Kidney (tissue), 14 donors: ENCODE measurements around the gene DBN1. TPM values are rescaled to one million over a fixed set of nuclear protein-coding genes. Genes with fewer than 3 reads are reported as not detected.

Experiments
- DNase-seq, 5 donors: peaks; one replicate each; pipeline ENCODE4 v3.0.0-alpha.2; 2013 to 2020
- FAIRE-seq: peaks from 2 replicates; lab custom pipeline; 2012; peaks lifted over from hg19 to GRCh38; lab: Jason Lieb, UNC
- H3K27ac ChIP-seq, 2 donors: one replicate each; pipeline ENCODE4 v1.7.0; 2013; ENCODE audit warnings: low read depth in 2 of 2, low read length in 2 of 2, inconsistent platforms in 1 of 2
- H3K27me3 ChIP-seq: one replicate; pipeline ENCODE4 v1.7.1; 2013; ENCODE audit warnings: low read length, inconsistent platforms; ENCODE audit not compliant: control insufficient read depth, insufficient read depth
- H3K36me3 ChIP-seq, 3 donors: one replicate each; pipeline versions ENCODE4 v1.7.0 to v1.7.1; 2013; ENCODE audit warnings: low read length in 3 of 3, control low read depth in 1 of 3, inconsistent platforms in 1 of 3; ENCODE audit not compliant: insufficient read depth in 3 of 3, control insufficient read depth in 2 of 3
- H3K4me1 ChIP-seq, 3 donors: one replicate each; pipeline versions ENCODE4 v1.7.0 to v1.7.1; 2013; ENCODE audit warnings: low read length in 3 of 3, inconsistent platforms in 1 of 3, low read depth in 1 of 3; ENCODE audit not compliant: control insufficient read depth in 2 of 3, insufficient read depth in 2 of 3
- H3K4me3 ChIP-seq, 3 donors: one replicate each; pipeline versions ENCODE4 v1.7.0 to v1.8.1; 2013; ENCODE audit warnings: low read length in 3 of 3, control low read depth in 1 of 3, inconsistent platforms in 1 of 3
- H3K9ac ChIP-seq, 3 donors: one replicate each; pipeline versions ENCODE4 v1.7.0 to v1.7.1; 2013; ENCODE audit warnings: low read length in 3 of 3, control low read depth in 1 of 3, inconsistent platforms in 1 of 3
- H3K9me3 ChIP-seq, 3 donors: one replicate each; pipeline versions ENCODE4 v1.7.0 to v1.7.1; 2013; ENCODE audit warnings: low read length in 3 of 3, control low read depth in 1 of 3, inconsistent platforms in 1 of 3; ENCODE audit not compliant: control insufficient read depth in 2 of 3, insufficient read depth in 1 of 3
- intact Hi-C: fragments of 100-400 bp; cut with DNase I; formaldehyde crosslinking; loops from one replicate; pipeline ENCODE4 v1.11.1; 2022
- polyA plus RNA-seq: library from polyadenylated mRNA; stranded (reverse); fragments of 350-450 nt; fragmentation: Illumina TruSeq; extraction: RNeasy Lipid Tissue Mini Kit (QIAGEN cat#74804); gene quantifications from one replicate; pipeline ENCODE4 v1.2.3, GENCODE V29; 2014; ENCODE audit warnings: low read depth, low replicate concordance; ENCODE audit not compliant: insufficient read depth
- total RNA-seq: library from RNA; stranded (reverse); fragmentation: NEBNext Ultra II Directional; extraction: Animal tissue kit (Norgen Biotek cat#: 25700); gene quantifications from one replicate; pipeline ENCODE4 v1.2.1, GENCODE V29; 2021
- TF ChIP-seq, protein P1 (sequence below): IDR thresholded peaks from 3 replicates; pipeline ENCODE4 v1.5.1; 2012; ENCODE audit warnings: mild to moderate bottlenecking, moderate library complexity, borderline replicate concordance; ENCODE audit not compliant: insufficient read depth; ENCODE audit errors: extremely low read depth
- donor health status: control.
- donor health status: control.
- donor health status: control.
- donor health status: control.
- donor health status: control.
- donor health status: DM: yes; HTN: yes; CAD: no.
- donor health status: Normal renal cell carcinoma (clear cell type).

Gene DBN1
- total and polyA plus RNA-seq, 2 donors from 2014 or later, result 56.5 to 64.2 TPM

DNA sequence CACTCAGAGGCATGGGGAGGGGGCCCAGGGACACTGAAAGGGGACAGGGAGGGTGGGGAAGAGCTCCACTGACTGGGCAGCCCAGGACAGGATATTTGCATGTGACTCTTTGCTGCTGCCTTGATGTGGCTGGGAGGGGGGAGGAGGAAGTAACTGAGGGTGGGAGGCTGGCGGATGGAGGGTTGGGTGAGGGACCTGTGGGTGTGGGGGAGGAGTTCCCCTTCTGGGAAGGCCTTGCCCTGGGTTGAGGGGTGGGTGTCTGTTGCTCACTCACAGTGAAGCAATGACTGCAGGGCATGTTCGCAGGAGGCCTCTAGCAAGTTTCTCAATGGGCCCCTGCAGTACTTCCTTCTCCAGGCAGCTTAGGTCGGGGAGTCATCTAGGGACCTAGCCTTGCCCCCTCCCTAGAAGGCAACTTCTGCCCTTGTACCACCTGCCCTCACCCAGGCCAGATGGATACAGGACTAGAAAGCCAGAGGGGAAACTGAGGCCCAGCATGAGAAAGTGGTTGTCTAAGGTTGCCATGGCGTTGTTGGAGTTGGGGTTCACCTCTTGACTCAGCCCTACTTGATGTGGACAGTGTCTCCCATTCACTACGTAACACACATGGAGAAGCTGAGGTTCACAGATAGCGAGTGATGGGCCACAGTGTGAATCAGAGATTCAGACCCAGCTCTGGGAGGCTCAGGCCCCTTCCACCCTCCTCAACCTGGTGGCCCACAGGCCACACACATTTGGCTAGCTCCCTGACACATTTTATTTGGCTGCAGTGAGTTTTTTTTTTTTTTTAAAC is 44.0 kb downstream of the DBN1 start:
- Histone ChIP-seq H3K4me1 (peaks cover 3 to 17% (median 16%) of the 10 kb centered on the region in 3 donors), H3K27ac (peak overlapping the region in 1 of 2 donors; percentile 28), H3K9ac (no peak overlapping the region), H3K9me3 (no peaks in the 10 kb centered on the region), H3K36me3 (peaks cover 0 to 7% (median 6%) of the 10 kb centered on the region in 3 donors), H3K27me3 (no peaks in the 10 kb centered on the region), H3K4me3 (no peak overlapping the region)
- peak in 3 of 5 donors; percentile 36 to 88 (median 49) for DNase-seq
- intact Hi-C loops, result no loop called here
- TF ChIP-seq, protein P1, sequence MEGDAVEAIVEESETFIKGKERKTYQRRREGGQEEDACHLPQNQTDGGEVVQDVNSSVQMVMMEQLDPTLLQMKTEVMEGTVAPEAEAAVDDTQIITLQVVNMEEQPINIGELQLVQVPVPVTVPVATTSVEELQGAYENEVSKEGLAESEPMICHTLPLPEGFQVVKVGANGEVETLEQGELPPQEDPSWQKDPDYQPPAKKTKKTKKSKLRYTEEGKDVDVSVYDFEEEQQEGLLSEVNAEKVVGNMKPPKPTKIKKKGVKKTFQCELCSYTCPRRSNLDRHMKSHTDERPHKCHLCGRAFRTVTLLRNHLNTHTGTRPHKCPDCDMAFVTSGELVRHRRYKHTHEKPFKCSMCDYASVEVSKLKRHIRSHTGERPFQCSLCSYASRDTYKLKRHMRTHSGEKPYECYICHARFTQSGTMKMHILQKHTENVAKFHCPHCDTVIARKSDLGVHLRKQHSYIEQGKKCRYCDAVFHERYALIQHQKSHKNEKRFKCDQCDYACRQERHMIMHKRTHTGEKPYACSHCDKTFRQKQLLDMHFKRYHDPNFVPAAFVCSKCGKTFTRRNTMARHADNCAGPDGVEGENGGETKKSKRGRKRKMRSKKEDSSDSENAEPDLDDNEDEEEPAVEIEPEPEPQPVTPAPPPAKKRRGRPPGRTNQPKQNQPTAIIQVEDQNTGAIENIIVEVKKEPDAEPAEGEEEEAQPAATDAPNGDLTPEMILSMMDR, result no peak
- no peak for FAIRE-seq

DNA sequence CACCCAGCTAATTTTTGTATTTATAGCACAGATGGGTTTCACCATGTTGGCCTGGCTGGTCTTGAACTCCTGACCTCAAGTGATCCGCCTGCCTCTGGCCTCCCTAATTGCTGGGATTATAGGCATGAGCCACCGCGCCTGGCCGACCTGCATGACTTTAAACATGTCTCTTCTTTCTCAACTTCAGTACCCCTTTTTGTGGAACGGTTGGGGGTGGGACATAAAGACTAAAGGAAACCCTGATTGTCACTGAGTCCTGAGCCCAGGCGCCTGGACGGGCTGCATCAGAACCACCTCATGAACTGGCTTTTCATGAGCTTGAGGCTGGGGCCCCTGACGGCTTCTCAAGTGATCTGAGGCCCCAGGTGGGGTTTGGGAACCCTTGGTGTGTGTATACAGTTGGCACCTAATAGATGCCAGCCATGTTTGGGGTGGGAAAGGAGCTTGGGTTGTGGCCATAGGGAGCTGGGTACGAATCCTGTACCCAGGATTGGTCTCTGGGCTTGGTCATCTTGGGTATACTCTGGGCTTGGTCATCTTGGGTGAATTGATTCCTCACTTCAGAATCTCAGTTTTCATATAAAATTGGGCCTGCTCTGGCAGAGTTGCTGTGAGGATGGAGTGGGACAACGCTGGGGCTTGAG is 44.7 kb downstream of the DBN1 start:
- Histone ChIP-seq H3K27ac (no peak overlapping the region), H3K9ac (no peak overlapping the region)

DNA sequence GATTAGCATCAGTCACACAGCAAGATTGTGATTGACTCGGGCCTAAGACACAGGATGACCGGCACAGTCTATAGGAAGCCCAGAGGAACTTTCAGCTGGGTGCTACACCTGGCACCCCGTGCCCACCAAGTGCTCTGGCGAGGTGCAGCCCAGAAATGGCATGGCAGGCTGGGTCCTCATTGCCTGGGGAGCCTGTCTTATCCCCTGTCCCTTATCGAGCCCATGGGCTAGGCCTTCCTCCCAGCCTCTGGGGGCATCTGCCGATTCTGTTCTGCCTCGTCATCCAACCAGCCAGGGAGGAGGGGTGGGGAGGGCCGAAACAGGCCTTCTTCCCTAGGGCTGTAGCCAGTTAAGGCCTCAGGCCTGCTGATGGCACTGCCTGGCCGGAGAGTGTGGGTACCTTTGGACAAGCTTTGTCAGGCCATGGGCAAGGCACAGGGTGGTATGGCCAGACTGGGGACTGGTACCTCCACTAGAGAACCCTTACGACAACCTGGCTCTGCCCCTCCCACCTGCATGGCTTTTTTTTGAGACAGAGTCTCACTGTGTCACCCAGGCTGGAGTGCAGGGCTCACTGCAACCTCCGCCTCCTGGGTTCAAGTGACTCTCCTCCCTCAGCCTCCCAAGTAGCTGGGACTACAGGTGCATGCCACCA is 45.4 kb downstream of the DBN1 start:
- H3K9me3 ChIP-seq, result no peaks in the 10 kb centered on the region
- no peaks in the 10 kb centered on the region for H3K27me3 ChIP-seq
- no peak for FAIRE-seq
- peak overlapping the region; percentile 53 to 80 (median 69) for H3K4me3 ChIP-seq
- DNase-seq, result peak in 1 of 5 donors; percentile 54
- H3K36me3 ChIP-seq, result peaks cover 0 to 2% (median 0%) of the 10 kb centered on the region in 3 donors
- intact Hi-C loops, result no loop called here
- H3K27ac ChIP-seq, result no peak overlapping the region
- H3K9ac ChIP-seq, result peak overlapping the region in 1 of 3 donors; percentile 93
- H3K4me1 ChIP-seq, result peaks cover 3 to 17% (median 16%) of the 10 kb centered on the region in 3 donors
- TF ChIP-seq, protein P1, result no peak

More for the DNA sequence above, 44.7 kb downstream of the DBN1 start:
- TF ChIP-seq, protein P1, result no peak
- DNase-seq (no peak), FAIRE-seq (no peak)
- no peaks in the 10 kb centered on the region for H3K9me3 ChIP-seq
- intact Hi-C loops, result no loop called here
- H3K4me1 ChIP-seq, result peaks cover 3 to 17% (median 16%) of the 10 kb centered on the region in 3 donors
- no peaks in the 10 kb centered on the region for H3K27me3 ChIP-seq
- peaks cover 0 to 2% (median 0%) of the 10 kb centered on the region in 3 donors for H3K36me3 ChIP-seq
- no peak overlapping the region for H3K4me3 ChIP-seq
